ENCODE data around the gene C1QTNF7.

Gene C1QTNF7

GRCh38 chr4:15457406-15458201 is 29.8 kb downstream of the C1QTNF7 start:
- DNase-seq (ENCODE audit: low read depth in 3 of 3), result no peak

- no peak for DNase-seq (ENCODE audit: low read depth in 3 of 3)
These were observed 30.8 kb downstream of the C1QTNF7 start for GRCh38 chr4:15458616-15459015.

- DNase-seq (ENCODE audit: low read depth in 3 of 3), result no peak
These were observed 31.9 kb downstream of the C1QTNF7 start for GRCh38 chr4:15459706-15460105.

GRCh38 chr4:15466596-15466995 is 38.8 kb downstream of the C1QTNF7 start:
- no peak for DNase-seq (ENCODE audit: low read depth in 3 of 3)

- DNase-seq (ENCODE audit: low read depth in 3 of 3), result no peak
These were observed 41.7 kb downstream of the C1QTNF7 start, which contains the start of gene CC2D2A for GRCh38 chr4:15469402-15470127. Gene CC2D2A (plus strand): TSS chr4:15469882. CDS start chr4:15475933, 6,051 bp downstream.

- no peak for DNase-seq (ENCODE audit: low read depth in 3 of 3)
These were observed 42.3 kb downstream of the C1QTNF7 start for GRCh38 chr4:15470128-15470475.

GRCh38 chr4:15476396-15476795 is 48.6 kb downstream of the C1QTNF7 start:
- DNase-seq (ENCODE audit: low read depth in 3 of 3), result no peak

- DNase-seq (ENCODE audit: low read depth in 3 of 3), result no peak
These were observed 50.9 kb downstream of the C1QTNF7 start for GRCh38 chr4:15478724-15479088.

- DNase-seq (ENCODE audit: low read depth in 3 of 3), result no peak
These were observed 51.5 kb downstream of the C1QTNF7 start for GRCh38 chr4:15479089-15479912.

- no peak for DNase-seq (ENCODE audit: low read depth in 3 of 3)
These were observed 52.0 kb downstream of the C1QTNF7 start for GRCh38 chr4:15479913-15480185.

GRCh38 chr4:15481961-15482745 is 54.3 kb downstream of the C1QTNF7 start:
- DNase-seq (ENCODE audit: low read depth in 3 of 3), result no peak

GRCh38 chr4:15482842-15483241 is 55.0 kb downstream of the C1QTNF7 start:
- DNase-seq (ENCODE audit: low read depth in 3 of 3), result no peak

- DNase-seq (ENCODE audit: low read depth in 3 of 3), result no peak
These were observed 60.3 kb downstream of the C1QTNF7 start for GRCh38 chr4:15488136-15488535.

- DNase-seq (ENCODE audit: low read depth in 3 of 3), result no peak
These were observed 61.0 kb downstream of the C1QTNF7 start for GRCh38 chr4:15488658-15489470.

- no peak for DNase-seq (ENCODE audit: low read depth in 3 of 3)
These were observed 61.7 kb downstream of the C1QTNF7 start for GRCh38 chr4:15489551-15489950.

GRCh38 chr4:15493411-15493810 is 65.6 kb downstream of the C1QTNF7 start:
- no peak for DNase-seq (ENCODE audit: low read depth in 3 of 3)

- DNase-seq (ENCODE audit: low read depth in 3 of 3), result no peak
These were observed 67.8 kb downstream of the C1QTNF7 start for GRCh38 chr4:15495621-15496020.

All from stimulated activated CD4-positive, alpha-beta T cell treated with anti-CD3 and anti-CD28 coated beads, TNF-alpha, amount 100 ng/mL, for 48 hours (primary cell).